D721Med (cell line): ENCODE measurements around the gene PDE11A.

ENCODE experiments used
- DNase-seq: peaks from one replicate; pipeline ENCODE4 v3.0.0; 2011; ENCODE audit warnings: low spot score; ENCODE audit not compliant: insufficient read length
- FAIRE-seq: peaks from 2 replicates; lab custom pipeline; 2011; peaks lifted over from hg19 to GRCh38; lab: Jason Lieb, UNC
- CTCF ChIP-seq: IDR thresholded peaks from 2 replicates; pipeline ENCODE4 v1.5.1; 2012; ENCODE audit warnings: mild to moderate bottlenecking, control low read depth; ENCODE audit not compliant: insufficient read depth; ENCODE audit errors: missing control alignments

Gene PDE11A

GRCh38 chr2:177693658-177694339, 378.8 kb downstream of the PDE11A start:
- DNase-seq (no peak), FAIRE-seq (no peak)
- no peak for TF ChIP-seq CTCF

GRCh38 chr2:177692783-177693269, 379.8 kb downstream of the PDE11A start:
- no peak for TF ChIP-seq CTCF
- no peak for DNase-seq
- FAIRE-seq, result no peak

- FAIRE-seq (no peak), DNase-seq (no peak)
- TF ChIP-seq CTCF, result no peak
Measured at GRCh38 chr2:177692042-177692782, 380.4 kb downstream of the PDE11A start.

GRCh38 chr2:177691177-177691576, 381.4 kb downstream of the PDE11A start:
- FAIRE-seq (no peak), DNase-seq (no peak)
- no peak for TF ChIP-seq CTCF

GRCh38 chr2:177689623-177690022, 383.0 kb downstream of the PDE11A start:
- no peak for TF ChIP-seq CTCF
- FAIRE-seq (no peak), DNase-seq (no peak)

GRCh38 chr2:177688844-177689243, 383.7 kb downstream of the PDE11A start:
- TF ChIP-seq CTCF, result no peak
- no peak for DNase-seq
- no peak for FAIRE-seq

GRCh38 chr2:177683661-177684069, 388.9 kb downstream of the PDE11A start:
- DNase-seq (no peak), FAIRE-seq (no peak)
- no peak for TF ChIP-seq CTCF
